ENCODE results near the gene L3MBTL3.
A peak's percentile ranks its signal among the peaks of the same experiment; 100 is the strongest.

The L3MBTL3 gene

DNA sequence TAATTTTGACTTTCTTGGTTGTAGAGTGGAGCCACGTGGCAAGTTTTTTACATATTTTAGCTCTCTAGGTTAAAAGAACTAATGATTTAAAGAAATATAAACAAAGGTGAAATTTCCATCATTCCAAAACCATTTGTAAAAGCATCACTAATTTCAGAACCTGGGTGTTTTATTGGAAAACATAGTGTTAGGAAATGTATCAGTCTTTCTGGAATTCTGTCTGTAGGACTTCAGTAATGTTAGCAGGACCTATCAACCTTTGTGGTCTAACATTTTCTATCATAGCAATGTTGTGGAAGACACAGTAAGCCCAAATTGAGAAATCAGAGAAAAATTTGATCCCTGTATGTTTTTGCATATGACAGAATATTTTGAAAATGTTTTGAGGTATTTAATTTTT is 28.3 kb downstream of the L3MBTL3 start:
- no peak overlapping the region for H3K4me3 ChIP-seq (ENCODE audit: low read depth, low read length)
- no peak for TF ChIP-seq CTCF (IDR thresholded peaks at IDR 0.05; ENCODE audit: low read depth, low read length, missing control alignments)
- no peak for DNase-seq (ENCODE audit: low read depth)
- in situ Hi-C loops (cut with HindIII; ENCODE audit: low sequenced_read_pairs): no loop called here

DNA sequence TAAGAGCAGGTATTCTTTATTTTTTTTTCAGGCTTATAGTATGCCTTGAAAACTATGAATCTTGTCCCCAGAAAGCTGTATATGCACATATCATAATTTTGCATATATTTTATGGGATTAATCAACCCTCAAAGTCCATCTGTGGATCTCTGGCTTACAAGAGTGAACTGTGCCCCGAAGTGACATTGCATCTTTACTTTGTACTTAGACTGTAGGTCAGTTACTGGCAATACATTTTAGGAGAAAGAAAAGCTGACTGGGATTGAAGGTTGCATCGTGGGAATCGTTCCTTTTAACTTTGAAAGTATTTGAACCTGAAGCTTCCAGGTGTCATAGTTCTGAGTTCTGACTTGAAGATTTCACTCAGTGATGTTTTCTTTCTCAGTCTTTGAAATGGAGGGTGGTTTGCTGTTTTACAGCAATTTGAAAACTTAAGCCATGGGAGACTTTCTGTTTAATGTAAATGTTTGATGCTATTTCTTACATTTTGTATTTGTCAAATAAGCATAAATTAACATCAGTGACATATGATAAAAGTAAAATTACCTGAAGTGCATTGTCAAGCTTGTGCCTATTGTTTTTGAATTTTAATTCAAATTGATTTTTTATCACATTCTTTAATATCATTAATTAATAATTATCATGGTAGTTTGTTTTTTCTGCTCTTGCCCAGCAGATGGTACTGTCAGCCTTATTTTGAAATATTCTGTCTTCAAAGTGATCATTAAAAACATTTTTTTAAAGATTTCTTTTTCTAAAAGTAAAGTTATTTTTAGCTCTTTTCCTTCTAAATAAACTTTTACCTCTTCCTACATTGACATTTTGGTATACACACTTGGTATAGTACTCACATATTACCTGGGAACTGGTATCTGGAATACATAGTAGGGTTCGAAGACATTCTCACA is 29.0 kb downstream of the L3MBTL3 start:
- H3K4me3 ChIP-seq (ENCODE audit: low read depth, low read length): no peak overlapping the region
- in situ Hi-C loops (cut with HindIII; ENCODE audit: low sequenced_read_pairs): no loop called here
- no peak for TF ChIP-seq CTCF (IDR thresholded peaks at IDR 0.05; ENCODE audit: low read depth, low read length, missing control alignments)
- no peak for DNase-seq (ENCODE audit: low read depth)

DNA sequence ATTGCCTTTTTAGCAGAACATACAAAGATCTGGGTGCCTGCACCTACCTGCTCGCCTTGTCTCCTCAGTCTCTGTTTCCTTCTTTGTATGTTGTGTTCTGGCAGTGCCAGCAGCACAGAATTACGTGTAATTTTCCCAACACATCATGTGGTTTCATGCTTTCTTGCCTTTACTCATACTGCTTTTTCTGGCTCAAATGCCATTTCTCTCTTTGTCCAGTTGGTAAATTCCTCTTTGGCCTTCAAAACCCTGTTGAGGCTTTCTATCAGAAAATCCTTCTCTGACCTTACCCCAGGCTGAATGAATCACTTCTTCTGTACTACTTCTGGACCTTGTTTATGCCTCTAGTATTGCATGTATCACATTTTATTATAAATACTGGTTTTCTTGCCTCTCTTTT is 31.8 kb downstream of the L3MBTL3 start:
- DNase-seq (ENCODE audit: low read depth): peak; percentile 15
- no peak for TF ChIP-seq CTCF (IDR thresholded peaks at IDR 0.05; ENCODE audit: low read depth, low read length, missing control alignments)
- H3K4me3 ChIP-seq (ENCODE audit: low read depth, low read length): no peak overlapping the region
- in situ Hi-C loops (cut with HindIII; ENCODE audit: low sequenced_read_pairs): loop anchor here (25.0 kb wide), 1 partner anchor 787 kb away; the partner anchor contains the start of gene SMLR1

- no peak for TF ChIP-seq CTCF (IDR thresholded peaks at IDR 0.05; ENCODE audit: low read depth, low read length, missing control alignments)
Observed at GRCh38 chr6:130054725-130055124, 36.3 kb downstream of the L3MBTL3 start.

GRCh38 chr6:130055271-130055670 is 36.9 kb downstream of the L3MBTL3 start:
- DNase-seq (ENCODE audit: low read depth): no peak
- no peak overlapping the region for H3K4me3 ChIP-seq (ENCODE audit: low read depth, low read length)
- in situ Hi-C loops (cut with HindIII; ENCODE audit: low sequenced_read_pairs): loop anchor here (25.0 kb wide), 1 partner anchor 782 kb away; the partner anchor contains the start of gene SMLR1
- no peak for TF ChIP-seq CTCF (IDR thresholded peaks at IDR 0.05; ENCODE audit: low read depth, low read length, missing control alignments)

More at GRCh38 chr6:130054725-130055124, 36.3 kb downstream of the L3MBTL3 start:
- H3K4me3 ChIP-seq (ENCODE audit: low read depth, low read length): no peak overlapping the region
- in situ Hi-C loops (cut with HindIII; ENCODE audit: low sequenced_read_pairs): loop anchor here (25.0 kb wide), 1 partner anchor 783 kb away; the partner anchor contains the start of gene SMLR1
- no peak for DNase-seq (ENCODE audit: low read depth)

DNA sequence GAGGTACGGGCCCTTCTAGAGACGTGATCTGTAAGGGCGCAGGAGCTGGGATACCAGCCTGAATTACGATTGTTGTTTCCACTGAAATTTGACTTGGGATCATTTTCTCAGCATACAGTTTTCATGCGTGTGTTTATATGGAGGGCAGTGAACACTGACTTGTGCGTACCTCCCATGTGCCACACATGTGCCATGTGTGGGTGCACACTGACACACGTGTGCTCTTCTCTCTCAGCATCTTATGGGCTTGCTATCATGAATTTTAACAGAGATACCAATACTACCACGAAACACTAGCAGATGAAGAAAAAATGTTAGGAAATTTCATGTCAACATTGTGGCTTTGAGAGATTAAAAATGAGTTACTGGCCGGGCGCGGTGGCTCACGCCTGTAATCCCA is 39.1 kb downstream of the L3MBTL3 start:
- no peak overlapping the region for H3K4me3 ChIP-seq (ENCODE audit: low read depth, low read length)
- DNase-seq (ENCODE audit: low read depth): no peak
- in situ Hi-C loops (cut with HindIII; ENCODE audit: low sequenced_read_pairs): loop anchor here (25.0 kb wide), 1 partner anchor 780 kb away; the partner anchor contains the start of gene SMLR1
- no peak for TF ChIP-seq CTCF (IDR thresholded peaks at IDR 0.05; ENCODE audit: low read depth, low read length, missing control alignments)

Data from astrocyte of the cerebellum (primary cell).